ENCODE data around the gene CORO2A.

The CORO2A gene

GRCh38 chr9:98195671-98196070, 3.2 kb upstream of the CORO2A start:
- H3K27ac Mint-ChIP-seq = peak overlapping the region in 1 of 2 donors; percentile 29
- H3K9me3 Mint-ChIP-seq = no peaks in the 10 kb centered on the region
- H3K36me3 Mint-ChIP-seq (ENCODE audit: insufficient read depth) = peaks cover 10% of the 10 kb centered on the region
- ATAC-seq (replicated peaks) (no peak), DNase-seq (no peak)
- peaks cover 8 to 14% of the 10 kb centered on the region in 2 donors for H3K4me1 Mint-ChIP-seq (ENCODE audit: low read depth in 2 of 2)
- H3K27me3 Mint-ChIP-seq = no peaks in the 10 kb centered on the region
- H3K4me3 Mint-ChIP-seq = no peak overlapping the region

DNA sequence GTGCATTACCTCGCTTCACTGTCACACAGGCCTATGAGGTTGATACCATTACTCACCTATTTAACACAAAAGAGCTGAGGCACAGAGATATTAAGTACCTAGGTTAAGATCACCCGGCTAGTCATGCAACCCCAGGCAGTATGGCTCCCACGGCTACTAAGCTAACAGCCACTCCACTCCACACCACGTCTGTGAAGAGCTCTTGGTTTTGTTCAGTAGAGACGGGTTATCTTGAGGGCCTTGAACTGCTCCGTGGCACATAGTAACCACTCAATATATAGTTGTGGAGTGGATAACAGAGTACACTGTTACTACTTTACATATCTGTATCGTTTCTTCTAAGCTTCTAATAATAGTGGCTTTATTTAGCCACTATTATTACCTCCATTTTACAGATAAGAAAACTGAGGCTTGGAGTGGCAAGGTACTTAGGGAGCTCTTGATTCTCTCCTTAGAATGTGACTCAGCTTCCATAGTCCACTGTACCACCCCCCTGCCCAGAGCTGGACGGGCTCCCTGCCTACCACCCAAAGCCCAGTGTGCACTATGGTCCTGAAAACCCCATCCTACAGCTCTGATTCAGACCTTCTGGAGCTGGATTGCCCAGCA, 1.0 kb upstream of the CORO2A start:
- Mint-ChIP-seq H3K36me3 (ENCODE audit: insufficient read depth) (peaks cover 7% of the 10 kb centered on the region), H3K27me3 (no peaks in the 10 kb centered on the region), H3K4me3 (peak overlapping the region; percentile 82 to 85), H3K9me3 (no peaks in the 10 kb centered on the region), H3K4me1 (ENCODE audit: low read depth in 2 of 2) (peaks cover 22 to 24% of the 10 kb centered on the region in 2 donors), H3K27ac (peak overlapping the region; percentile 78 to 81)
- DNase-seq (no peak), ATAC-seq (replicated peaks) (no peak)

DNA sequence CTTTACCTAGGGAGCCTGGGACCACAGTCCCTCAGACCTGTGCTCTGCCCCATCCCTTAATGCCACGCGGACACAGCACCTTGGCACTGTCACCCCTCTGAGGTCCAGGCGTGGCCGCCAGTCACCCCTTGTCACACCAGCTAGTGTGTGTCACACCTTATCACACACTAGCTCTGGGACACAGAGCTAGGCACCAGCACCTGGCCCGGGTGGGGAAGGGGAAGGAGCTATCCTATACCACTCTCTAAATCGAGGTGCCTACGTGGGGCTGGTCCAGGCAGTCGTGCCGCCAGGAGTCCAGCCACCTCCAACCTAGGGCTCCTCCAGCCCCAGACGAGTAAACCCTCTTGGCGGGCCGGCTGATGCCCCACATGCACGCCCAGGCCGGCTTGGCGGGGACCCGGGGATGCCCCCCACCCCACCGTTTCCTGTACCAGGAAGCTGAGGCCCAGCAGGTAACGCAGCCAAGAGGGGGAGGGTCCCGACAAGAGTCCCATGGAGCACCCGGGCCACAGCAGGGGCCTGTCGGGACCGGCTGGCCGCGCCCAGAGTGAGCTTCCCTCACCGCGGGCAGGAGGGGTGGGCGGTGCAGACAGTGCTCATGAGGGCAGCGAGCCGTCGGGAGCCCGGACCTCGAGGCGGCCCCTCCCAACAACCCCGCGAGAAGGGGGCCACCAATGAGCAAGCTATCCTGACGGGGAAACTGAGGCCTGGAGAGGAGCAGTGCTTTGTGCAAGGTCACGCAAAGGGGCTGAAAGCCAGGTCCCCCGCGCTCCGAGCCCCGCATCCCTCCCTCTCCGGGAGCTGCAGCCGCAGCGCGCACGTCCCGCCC, 550 bp downstream of the CORO2A start:
- ATAC-seq (replicated peaks) = peak; percentile 29
- no peaks in the 10 kb centered on the region for H3K9me3 Mint-ChIP-seq
- H3K4me1 Mint-ChIP-seq (ENCODE audit: low read depth in 2 of 2) = peaks cover 31 to 34% of the 10 kb centered on the region in 2 donors
- H3K27me3 Mint-ChIP-seq = no peaks in the 10 kb centered on the region
- H3K27ac Mint-ChIP-seq = peak overlapping the region; percentile 62 to 79
- DNase-seq = peak in 2 of 3 experiments; percentile 13 to 20
- peak overlapping the region; percentile 82 to 84 for H3K4me3 Mint-ChIP-seq
- H3K36me3 Mint-ChIP-seq (ENCODE audit: insufficient read depth) = peaks cover 7% of the 10 kb centered on the region

DNA sequence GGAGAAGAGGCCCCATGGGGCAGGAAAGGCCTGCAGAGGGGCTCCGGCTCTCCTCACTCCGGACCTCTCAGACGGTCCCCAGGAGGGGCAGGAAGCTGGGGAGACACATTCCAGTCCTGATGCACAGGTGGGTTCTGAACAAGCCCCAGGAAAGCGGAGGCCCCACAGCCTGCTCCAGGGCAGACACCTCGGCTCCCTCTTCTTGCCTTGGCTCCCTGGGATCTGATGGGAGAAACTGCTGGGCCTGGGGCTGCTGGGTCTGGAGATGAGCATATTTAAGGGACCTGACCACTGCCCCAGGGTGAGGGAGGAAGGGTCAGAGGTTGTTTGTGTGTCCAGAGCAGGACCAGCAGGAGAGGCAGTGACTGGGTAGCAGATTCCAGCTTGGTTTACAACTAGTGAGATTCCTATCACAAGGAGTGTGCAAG, 1.2 kb downstream of the CORO2A start:
- Mint-ChIP-seq H3K9me3 (no peaks in the 10 kb centered on the region), H3K4me1 (ENCODE audit: low read depth in 2 of 2) (peaks cover 31 to 36% of the 10 kb centered on the region in 2 donors), H3K27ac (peak overlapping the region; percentile 62 to 79), H3K27me3 (no peaks in the 10 kb centered on the region), H3K36me3 (ENCODE audit: insufficient read depth) (peaks cover 7% of the 10 kb centered on the region), H3K4me3 (peak overlapping the region; percentile 82 to 84)
- ATAC-seq (replicated peaks) = no peak
- DNase-seq = no peak

- peak overlapping the region; percentile 62 to 79 for H3K27ac Mint-ChIP-seq
- ATAC-seq (replicated peaks) (no peak), DNase-seq (no peak)
- H3K4me1 Mint-ChIP-seq (ENCODE audit: low read depth in 2 of 2) = peaks cover 33 to 37% of the 10 kb centered on the region in 2 donors
- H3K4me3 Mint-ChIP-seq = peak overlapping the region; percentile 82 to 84
- H3K9me3 Mint-ChIP-seq = no peaks in the 10 kb centered on the region
- H3K27me3 Mint-ChIP-seq = no peaks in the 10 kb centered on the region
- peaks cover 7% of the 10 kb centered on the region for H3K36me3 Mint-ChIP-seq (ENCODE audit: insufficient read depth)
Measured at GRCh38 chr9:98190757-98191105, 1.7 kb downstream of the CORO2A start.

DNA sequence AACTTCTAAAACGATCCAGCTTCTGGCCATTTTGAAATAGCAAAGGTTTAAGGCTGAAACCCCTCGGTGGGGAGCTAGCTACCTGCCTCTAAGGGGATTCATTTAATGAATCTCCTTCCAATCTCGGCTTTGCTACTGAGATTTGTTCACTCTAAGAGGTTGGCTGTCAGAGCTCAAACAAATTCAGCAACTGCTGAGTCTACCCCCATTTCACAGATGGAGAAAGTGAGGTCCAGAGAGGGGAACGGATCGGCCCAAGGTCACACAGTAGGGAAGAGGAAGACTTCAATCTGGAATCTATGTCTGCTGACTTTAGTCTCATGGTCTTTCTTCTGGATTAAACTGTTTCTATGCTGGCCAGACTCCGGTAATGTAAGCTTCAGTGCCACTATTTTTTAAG, 3.0 kb downstream of the CORO2A start:
- peak overlapping the region; percentile 59 to 74 for H3K27ac Mint-ChIP-seq
- peaks cover 10% of the 10 kb centered on the region for H3K36me3 Mint-ChIP-seq (ENCODE audit: insufficient read depth)
- H3K9me3 Mint-ChIP-seq = no peaks in the 10 kb centered on the region
- H3K27me3 Mint-ChIP-seq = no peaks in the 10 kb centered on the region
- DNase-seq = no peak
- H3K4me1 Mint-ChIP-seq (ENCODE audit: low read depth in 2 of 2) = peaks cover 40 to 44% of the 10 kb centered on the region in 2 donors
- H3K4me3 Mint-ChIP-seq = no peak overlapping the region
- no peak for ATAC-seq (replicated peaks)

DNA sequence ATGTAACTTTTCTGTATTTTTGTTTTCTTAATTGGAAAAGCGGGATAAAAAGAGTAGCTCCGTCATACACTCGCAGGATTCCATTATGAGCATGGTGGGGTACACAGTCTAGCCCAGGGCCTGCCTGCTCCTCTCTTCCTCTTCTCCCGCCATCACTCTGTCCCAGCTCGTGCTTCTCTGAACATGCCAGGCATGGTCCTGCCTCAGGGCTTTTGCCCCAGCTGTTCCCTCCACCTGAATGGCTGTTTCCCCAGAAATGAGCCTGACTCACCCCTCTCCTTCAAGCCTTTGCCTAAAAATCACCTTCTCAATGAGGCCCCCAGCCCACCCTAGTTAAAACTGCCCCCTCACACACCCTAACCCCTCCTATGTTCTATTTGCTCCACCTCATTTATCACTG, 4.5 kb downstream of the CORO2A start:
- no peak overlapping the region for H3K4me3 Mint-ChIP-seq
- DNase-seq (no peak), ATAC-seq (replicated peaks) (no peak)
- no peaks in the 10 kb centered on the region for H3K27me3 Mint-ChIP-seq
- peak overlapping the region; percentile 15 to 74 for H3K27ac Mint-ChIP-seq
- H3K36me3 Mint-ChIP-seq (ENCODE audit: insufficient read depth) = peaks cover 10% of the 10 kb centered on the region
- H3K4me1 Mint-ChIP-seq (ENCODE audit: low read depth in 2 of 2) = peaks cover 35 to 43% of the 10 kb centered on the region in 2 donors
- no peaks in the 10 kb centered on the region for H3K9me3 Mint-ChIP-seq

DNA sequence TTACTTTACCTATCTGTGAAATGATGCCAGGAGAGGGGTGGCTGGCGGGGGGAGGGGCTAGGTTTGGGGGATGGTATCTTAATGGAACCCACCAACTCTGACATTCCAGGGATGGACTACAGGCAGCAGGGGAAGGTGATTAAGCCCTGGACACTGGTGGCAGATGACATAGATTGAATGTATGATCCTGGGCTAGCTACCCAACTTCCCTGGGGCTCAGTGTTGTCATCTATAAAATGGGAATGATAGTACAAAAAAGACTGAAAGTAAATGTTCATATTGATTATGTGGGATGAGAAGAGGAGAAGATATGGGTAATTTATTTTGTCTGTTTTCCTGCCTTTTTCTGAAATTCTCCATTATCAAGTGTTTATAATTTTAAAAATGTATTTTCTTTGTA, 6.2 kb downstream of the CORO2A start:
- DNase-seq = no peak
- H3K27me3 Mint-ChIP-seq = no peaks in the 10 kb centered on the region
- no peak overlapping the region for H3K4me3 Mint-ChIP-seq
- H3K36me3 Mint-ChIP-seq (ENCODE audit: insufficient read depth) = peaks cover 5% of the 10 kb centered on the region
- no peak for ATAC-seq (replicated peaks)
- no peaks in the 10 kb centered on the region for H3K9me3 Mint-ChIP-seq
- H3K27ac Mint-ChIP-seq = no peak overlapping the region
- peaks cover 38 to 51% of the 10 kb centered on the region in 2 donors for H3K4me1 Mint-ChIP-seq (ENCODE audit: low read depth in 2 of 2)

GRCh38 chr9:98185611-98186171, 6.7 kb downstream of the CORO2A start:
- Mint-ChIP-seq H3K9me3 (no peaks in the 10 kb centered on the region), H3K27ac (no peak overlapping the region), H3K27me3 (no peaks in the 10 kb centered on the region), H3K4me1 (ENCODE audit: low read depth in 2 of 2) (peaks cover 38 to 53% of the 10 kb centered on the region in 2 donors), H3K4me3 (no peak overlapping the region), H3K36me3 (ENCODE audit: insufficient read depth) (peaks cover 3% of the 10 kb centered on the region)
- DNase-seq = no peak
- ATAC-seq (replicated peaks) = no peak

GRCh38 chr9:98185021-98185567, 7.3 kb downstream of the CORO2A start:
- Mint-ChIP-seq H3K4me3 (no peak overlapping the region), H3K4me1 (ENCODE audit: low read depth in 2 of 2) (peaks cover 40 to 54% of the 10 kb centered on the region in 2 donors), H3K27ac (peak overlapping the region in 1 of 2 donors; percentile 12)

DNA sequence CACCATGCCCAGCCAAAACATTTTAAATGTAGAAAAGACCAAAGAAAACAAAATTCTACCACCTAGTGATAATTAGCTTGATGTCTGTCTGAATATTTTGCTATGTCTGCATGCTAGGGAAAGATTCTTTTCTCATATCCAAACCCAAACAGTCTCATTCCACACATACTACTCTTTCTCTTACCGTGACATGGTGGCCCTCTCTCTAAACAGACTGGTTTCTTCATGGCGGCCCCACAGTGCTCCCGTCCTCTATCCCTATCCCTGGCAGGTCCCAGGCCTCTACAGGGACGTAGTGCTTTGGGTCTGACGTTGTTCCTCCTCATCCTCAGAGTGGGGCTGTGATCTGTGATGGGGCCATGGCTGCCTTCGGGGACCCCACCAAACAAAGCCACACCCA, 8.1 kb downstream of the CORO2A start:
- ATAC-seq (replicated peaks) (no peak), DNase-seq (no peak)
- H3K27ac Mint-ChIP-seq = peak overlapping the region in 1 of 2 donors; percentile 12
- H3K36me3 Mint-ChIP-seq (ENCODE audit: insufficient read depth) = peaks cover 3% of the 10 kb centered on the region
- H3K4me1 Mint-ChIP-seq (ENCODE audit: low read depth in 2 of 2) = peaks cover 43 to 54% of the 10 kb centered on the region in 2 donors
- no peaks in the 10 kb centered on the region for H3K9me3 Mint-ChIP-seq
- no peak overlapping the region for H3K4me3 Mint-ChIP-seq
- H3K27me3 Mint-ChIP-seq = no peaks in the 10 kb centered on the region

More at GRCh38 chr9:98185021-98185567, 7.3 kb downstream of the CORO2A start:
- Mint-ChIP-seq H3K9me3 (no peaks in the 10 kb centered on the region), H3K27me3 (no peaks in the 10 kb centered on the region), H3K36me3 (ENCODE audit: insufficient read depth) (peaks cover 3% of the 10 kb centered on the region)
- no peak for ATAC-seq (replicated peaks)
- no peak for DNase-seq

GRCh38 chr9:98182889-98183599, 9.4 kb downstream of the CORO2A start:
- H3K4me1 Mint-ChIP-seq (ENCODE audit: low read depth in 2 of 2) = peaks cover 42 to 53% of the 10 kb centered on the region in 2 donors
- ATAC-seq (replicated peaks) (no peak), DNase-seq (no peak)
- no peaks in the 10 kb centered on the region for H3K9me3 Mint-ChIP-seq
- H3K27me3 Mint-ChIP-seq = no peaks in the 10 kb centered on the region
- peaks cover 3% of the 10 kb centered on the region for H3K36me3 Mint-ChIP-seq (ENCODE audit: insufficient read depth)
- H3K27ac Mint-ChIP-seq = no peak overlapping the region
- no peak overlapping the region for H3K4me3 Mint-ChIP-seq

Measured in effector memory CD8-positive, alpha-beta T cell (primary cell).